Measurements from ENCODE around the gene TNIK.
"Not testable (repeated sequence)": the region's sequence is repeated elsewhere in the genome, so short reads cannot be mapped to it uniquely, and the experiment has no call there.

Gene TNIK

GRCh38 chr3:171468296-171468906, 8.2 kb upstream of the TNIK start:
- DNase-seq (ENCODE audit: low read depth): no peak

GRCh38 chr3:171465763-171466162, 5.6 kb upstream of the TNIK start:
- no peak for DNase-seq (ENCODE audit: low read depth)

- DNase-seq (ENCODE audit: low read depth): no peak
These were observed 4.3 kb upstream of the TNIK start for GRCh38 chr3:171464462-171464861.

- no peak for DNase-seq (ENCODE audit: low read depth)
These were observed 2.0 kb upstream of the TNIK start for GRCh38 chr3:171462224-171462623.

- no peak for DNase-seq (ENCODE audit: low read depth)
These were observed 1.3 kb upstream of the TNIK start for GRCh38 chr3:171461525-171461917.

- no peak for DNase-seq (ENCODE audit: low read depth)
These were observed 720 bp upstream of the TNIK start for GRCh38 chr3:171460725-171461524.

- DNase-seq (ENCODE audit: low read depth): peak; percentile 20
These were observed 866 bp downstream of the TNIK start for GRCh38 chr3:171459137-171459941.

- no peak for DNase-seq (ENCODE audit: low read depth)
These were observed 1.4 kb downstream of the TNIK start for GRCh38 chr3:171458864-171459136.

GRCh38 chr3:171458071-171458863, 1.9 kb downstream of the TNIK start:
- peak; percentile 7 for DNase-seq (ENCODE audit: low read depth)

- no peak for DNase-seq (ENCODE audit: low read depth)
These were observed 2.6 kb downstream of the TNIK start for GRCh38 chr3:171457607-171458061.

GRCh38 chr3:171456765-171457606, 3.2 kb downstream of the TNIK start:
- DNase-seq (ENCODE audit: low read depth): no peak

GRCh38 chr3:171455603-171456550, 4.3 kb downstream of the TNIK start:
- no peak for DNase-seq (ENCODE audit: low read depth)

- no peak for DNase-seq (ENCODE audit: low read depth)
These were observed 6.2 kb downstream of the TNIK start for GRCh38 chr3:171454041-171454440.

- no peak for DNase-seq (ENCODE audit: low read depth)
These were observed 6.9 kb downstream of the TNIK start for GRCh38 chr3:171453180-171453886.

GRCh38 chr3:171452328-171452727, 7.9 kb downstream of the TNIK start:
- no peak for DNase-seq (ENCODE audit: low read depth)

GRCh38 chr3:171451915-171452314, 8.3 kb downstream of the TNIK start:
- DNase-seq (ENCODE audit: low read depth): no peak

GRCh38 chr3:171447579-171447891, 12.7 kb downstream of the TNIK start:
- not testable (repeated sequence) for DNase-seq (ENCODE audit: low read depth)

GRCh38 chr3:171446801-171447578, 13.2 kb downstream of the TNIK start:
- no peak for DNase-seq (ENCODE audit: low read depth)

- no peak for DNase-seq (ENCODE audit: low read depth)
These were observed 13.9 kb downstream of the TNIK start for GRCh38 chr3:171446301-171446700.
